ENCODE measurements around the gene ARL10.

Gene ARL10

DNA sequence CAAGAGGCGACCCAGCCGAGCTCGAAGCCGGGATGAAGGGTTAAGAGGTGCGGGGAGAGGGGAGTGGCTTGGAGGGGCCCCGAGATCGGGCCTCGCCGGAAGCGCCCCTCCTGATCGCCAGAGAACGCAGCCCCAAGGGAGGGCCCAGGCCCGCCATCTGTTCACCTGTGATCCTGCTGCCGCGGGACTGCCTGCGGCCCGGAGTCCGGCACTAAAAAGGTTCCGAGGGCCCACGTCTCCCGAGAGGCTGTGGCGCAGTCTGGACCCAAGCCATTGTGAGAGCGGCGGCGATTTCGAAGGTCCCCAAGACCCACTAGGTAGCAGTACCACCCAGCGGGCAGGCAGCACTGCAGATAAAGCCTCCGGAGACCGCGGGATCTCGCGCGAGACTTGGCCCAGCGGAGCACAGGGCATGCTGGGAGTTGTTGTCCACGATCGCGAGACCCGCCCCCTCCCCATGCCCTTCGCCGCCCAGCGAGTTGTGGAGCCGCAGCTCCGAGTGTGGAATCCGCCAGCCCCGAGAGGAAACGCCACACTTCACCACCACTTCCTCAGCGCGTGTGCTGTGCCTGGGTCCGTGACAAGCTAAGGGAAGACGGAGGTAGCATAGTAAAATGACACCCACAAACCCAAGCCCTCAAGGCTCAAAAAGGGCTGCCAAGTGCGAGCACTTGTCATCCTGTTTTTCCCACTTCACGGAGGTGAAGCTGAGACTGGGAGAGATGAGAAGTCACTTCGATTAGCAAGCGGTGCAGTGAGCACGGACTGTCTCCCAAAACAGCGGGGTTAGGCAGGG is 3.7 kb upstream of the ARL10 start, which contains the start of gene KIAA1191:
Gene KIAA1191 (minus strand): TSS at position 328 of the 796 bp plus-strand sequence. CDS start 2,256 bp downstream, outside the sequence.
- DNase-seq (ENCODE audit: insufficient read length, low spot score) (peak; percentile 91), FAIRE-seq (peak; percentile 16)

DNA sequence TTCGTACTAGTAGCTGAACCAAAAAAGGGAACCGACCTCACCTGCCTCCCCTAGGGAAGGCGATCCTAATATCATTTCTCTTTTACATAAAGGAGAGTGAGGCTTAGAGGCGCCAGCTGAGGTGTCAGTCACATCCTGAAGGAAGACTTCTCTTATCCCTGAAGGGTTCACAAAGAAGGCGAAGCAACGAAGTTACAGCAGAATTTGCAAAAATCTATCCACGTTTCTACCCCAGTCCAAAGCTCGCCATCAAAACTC is 3.1 kb upstream of the ARL10 start:
- no peak for DNase-seq (ENCODE audit: insufficient read length, low spot score)
- no peak for FAIRE-seq

DNA sequence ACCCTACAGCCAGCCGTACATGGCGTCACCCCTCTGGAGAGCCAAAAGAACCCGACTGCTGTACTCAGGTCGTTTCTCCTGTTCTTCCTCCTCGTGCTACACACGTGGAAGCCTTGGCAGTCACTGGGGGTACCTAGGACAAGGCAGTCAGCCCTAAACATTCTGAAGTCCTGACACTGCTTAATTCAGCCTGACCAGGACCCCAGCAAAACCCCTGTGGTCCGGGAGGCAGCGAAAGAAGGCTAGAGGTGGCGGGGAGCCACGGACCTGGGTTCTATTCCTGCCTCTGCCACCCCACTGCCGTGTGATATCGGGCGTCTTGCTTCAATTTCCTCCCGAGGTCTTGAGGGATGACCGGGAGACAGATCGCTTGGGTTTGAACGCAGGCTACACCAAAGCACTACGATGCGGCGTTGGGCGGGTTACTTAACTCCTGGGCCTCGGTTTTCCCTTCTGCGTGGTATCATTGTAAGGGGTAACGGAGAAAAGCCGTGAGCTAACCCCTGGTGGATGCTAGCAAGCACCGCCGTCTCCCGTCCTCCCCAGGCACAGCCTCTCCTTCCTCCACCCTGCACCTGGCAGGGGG is 429 bp upstream of the ARL10 start:
- DNase-seq (ENCODE audit: insufficient read length, low spot score) (no peak), FAIRE-seq (no peak)

DNA sequence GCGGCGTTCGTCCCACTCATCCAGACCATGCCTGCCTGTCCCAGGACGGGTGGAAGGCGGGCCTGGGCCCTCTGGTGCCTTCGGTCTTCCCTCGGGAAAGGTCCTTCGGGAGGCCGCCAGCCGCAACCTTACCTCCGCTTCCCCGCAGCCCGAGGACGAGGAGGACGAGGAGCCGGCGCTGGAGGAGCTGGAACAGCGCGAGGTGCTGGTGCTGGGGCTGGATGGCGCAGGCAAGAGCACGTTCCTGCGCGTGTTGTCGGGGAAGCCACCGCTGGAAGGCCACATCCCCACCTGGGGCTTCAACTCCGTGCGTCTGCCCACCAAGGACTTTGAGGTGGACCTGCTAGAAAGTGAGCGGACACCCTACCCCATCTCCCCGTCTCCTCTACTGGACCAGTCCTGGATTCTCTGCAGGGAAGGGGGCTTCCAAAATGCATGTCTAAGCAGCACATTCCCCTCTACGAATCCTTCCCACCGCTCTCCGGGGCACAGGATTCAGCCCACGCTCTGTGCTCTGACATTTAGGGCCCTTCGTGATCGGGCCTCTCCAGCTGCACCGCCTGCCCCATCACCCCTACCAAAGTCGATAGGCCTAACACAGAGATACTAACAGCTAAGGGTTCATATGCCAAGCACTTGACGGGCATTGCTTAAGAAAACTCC is 1.1 kb downstream of the ARL10 start:
- no peak for FAIRE-seq
- DNase-seq (ENCODE audit: insufficient read length, low spot score): no peak

DNA sequence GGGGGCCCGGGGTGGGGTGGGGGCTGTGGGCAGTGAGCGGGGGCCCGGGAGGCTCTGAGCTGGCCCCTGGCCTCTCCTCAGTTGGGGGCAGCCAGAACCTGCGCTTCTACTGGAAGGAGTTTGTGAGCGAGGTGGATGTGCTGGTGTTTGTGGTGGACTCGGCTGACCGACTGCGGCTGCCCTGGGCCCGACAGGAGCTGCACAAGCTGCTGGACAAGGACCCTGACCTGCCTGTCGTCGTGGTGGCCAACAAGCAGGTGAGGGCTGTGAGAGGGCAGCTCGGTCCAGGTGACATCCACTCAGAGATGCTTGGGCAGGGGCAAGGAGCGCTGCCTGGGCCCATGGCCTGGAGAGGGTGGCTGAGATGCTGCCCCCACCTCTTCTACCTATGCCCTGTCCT is 3.4 kb downstream of the ARL10 start:
- DNase-seq (ENCODE audit: insufficient read length, low spot score): no peak
- FAIRE-seq: no peak

DNA sequence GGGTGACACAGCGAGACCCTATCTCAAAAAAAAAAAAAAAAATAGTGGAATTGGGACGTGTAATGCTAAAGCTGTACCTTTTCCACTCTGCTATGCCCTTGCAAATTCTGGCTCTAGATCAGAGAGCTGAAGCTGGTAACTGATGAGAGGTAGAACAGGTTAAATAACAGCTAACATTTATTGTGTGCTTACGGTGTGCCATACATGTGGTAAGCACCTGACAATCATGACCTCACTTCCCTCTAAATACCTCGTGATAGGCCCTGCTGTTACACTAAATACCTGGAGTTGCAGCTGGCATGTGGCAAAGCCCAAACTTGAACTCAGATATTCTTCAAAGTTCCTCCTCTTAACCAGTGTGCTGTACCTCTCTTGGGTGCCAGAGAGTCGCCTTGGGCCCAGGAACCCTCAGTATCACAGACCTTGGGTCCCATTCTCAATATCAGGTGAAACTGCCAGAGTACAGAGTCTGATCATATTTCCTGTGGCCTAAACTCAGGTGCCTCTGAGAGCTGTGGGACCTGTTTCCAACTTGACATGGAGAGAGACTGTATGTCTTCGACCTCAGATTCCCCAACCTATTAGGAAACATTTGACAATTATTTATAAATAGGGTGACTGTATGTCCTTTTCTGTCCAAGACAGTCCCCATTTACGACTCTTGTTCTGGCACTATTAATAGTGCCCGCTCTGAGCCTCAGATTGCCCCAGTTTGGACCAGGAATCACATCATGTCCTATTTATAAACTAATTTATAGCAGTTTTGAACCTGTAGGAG is 4.8 kb downstream of the ARL10 start:
- no peak for FAIRE-seq
- DNase-seq (ENCODE audit: insufficient read length, low spot score): no peak

DNA sequence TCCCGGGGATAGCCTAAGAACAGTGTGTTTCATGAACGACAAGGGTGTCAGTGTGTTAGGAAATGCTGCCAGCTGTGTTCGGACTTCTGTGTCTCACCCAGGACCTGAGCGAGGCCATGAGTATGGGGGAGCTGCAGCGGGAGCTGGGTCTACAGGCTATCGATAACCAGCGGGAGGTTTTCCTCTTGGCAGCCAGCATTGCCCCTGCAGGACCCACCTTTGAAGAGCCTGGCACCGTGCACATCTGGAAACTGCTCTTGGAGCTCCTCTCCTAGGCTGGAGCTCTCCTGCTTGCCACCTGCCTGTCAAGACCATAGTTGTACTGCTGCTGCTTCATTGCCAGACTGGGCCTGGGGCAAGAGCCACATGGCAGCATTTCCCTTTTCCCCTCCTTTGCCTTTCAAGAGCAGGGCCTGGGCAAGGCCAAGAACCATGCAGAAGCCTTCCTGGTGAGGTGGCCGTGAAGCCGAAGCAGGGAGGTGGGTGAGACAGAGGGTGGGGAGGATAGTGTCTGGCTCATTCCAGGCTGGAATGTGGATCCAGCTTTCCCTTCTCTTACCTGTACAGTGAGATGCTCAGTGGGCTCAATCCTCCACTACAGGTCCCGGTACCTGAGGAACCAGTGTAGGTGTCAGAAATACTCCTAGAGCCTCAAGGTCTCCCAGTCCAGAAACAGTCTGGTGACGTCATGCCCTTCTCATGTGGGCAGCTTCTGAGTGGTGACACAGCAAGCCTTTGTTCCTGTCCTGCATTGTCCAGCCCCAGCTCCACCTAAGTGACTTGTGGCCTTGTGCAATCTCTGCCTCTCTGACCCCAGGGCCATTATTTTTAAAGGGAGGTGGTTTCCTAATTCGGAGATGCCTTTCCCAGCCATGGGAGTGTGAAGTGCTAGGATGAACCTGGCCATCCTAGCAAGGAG is 6.6 kb downstream of the ARL10 start:
- no peak for FAIRE-seq
- no peak for DNase-seq (ENCODE audit: insufficient read length, low spot score)

DNA sequence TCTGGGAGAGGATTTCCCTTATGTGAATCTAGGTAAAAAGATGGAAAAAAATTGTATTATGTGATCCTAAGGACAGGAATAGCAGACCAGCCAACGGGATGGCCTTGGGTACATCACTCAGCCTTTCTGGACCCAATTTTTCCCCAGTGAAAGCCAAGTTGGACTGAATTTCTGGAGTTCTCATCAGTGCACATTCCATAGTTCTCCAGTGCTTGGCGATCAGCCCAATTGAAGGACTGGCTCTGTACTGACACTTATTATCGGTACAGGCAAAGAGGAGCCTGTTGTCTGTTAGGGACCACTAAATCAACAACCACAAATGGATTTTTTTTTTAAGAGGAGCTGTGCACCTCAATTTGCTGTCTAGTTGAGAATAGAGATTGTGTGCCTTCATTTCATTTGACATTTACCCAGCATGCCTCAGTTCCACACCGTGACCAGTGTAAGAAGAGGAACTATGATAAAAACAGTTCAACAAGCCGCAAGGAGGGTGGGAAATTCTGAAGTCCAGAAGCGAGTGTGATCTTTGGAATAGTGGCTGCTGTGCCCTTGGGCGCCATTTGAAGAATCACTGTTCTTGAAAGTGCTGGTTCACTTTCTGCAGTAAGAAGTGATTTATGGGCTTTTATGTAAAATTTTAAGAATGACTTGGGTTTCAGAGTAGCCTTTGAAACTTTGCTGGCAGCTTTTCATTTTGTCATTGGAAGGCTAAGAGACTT is 8.0 kb downstream of the ARL10 start:
- DNase-seq (ENCODE audit: insufficient read length, low spot score) (no peak), FAIRE-seq (no peak)

GRCh38 chr5:176379881-176380280 is 14.6 kb downstream of the ARL10 start:
- DNase-seq (ENCODE audit: insufficient read length, low spot score) (no peak), FAIRE-seq (no peak)

DNA sequence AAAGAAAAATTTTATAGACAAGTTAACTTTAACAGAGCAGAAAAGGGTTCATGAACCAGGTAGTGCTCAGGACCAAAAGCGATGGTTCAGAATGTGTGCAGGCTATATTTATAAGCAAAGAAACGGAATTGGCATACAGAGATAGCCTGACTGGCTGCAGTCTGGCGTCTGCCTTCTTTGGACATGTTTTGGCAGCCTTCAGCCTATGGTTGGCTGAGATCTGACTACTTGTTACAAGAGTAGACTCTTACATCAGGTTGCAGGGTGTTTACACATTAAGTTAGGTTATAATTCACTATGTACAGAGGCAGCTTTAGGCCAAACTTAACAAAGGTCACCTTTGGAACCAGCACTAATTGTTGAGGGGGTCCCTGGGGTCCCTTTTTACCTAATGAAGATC is 16.1 kb downstream of the ARL10 start:
- DNase-seq (ENCODE audit: insufficient read length, low spot score) (no peak), FAIRE-seq (no peak)

- no peak for FAIRE-seq
- no peak for DNase-seq (ENCODE audit: insufficient read length, low spot score)
Measured at GRCh38 chr5:176381979-176382378, 16.7 kb downstream of the ARL10 start.

- no peak for DNase-seq (ENCODE audit: insufficient read length, low spot score)
- FAIRE-seq: no peak
Measured at GRCh38 chr5:176382721-176383120, 17.4 kb downstream of the ARL10 start.

DNA sequence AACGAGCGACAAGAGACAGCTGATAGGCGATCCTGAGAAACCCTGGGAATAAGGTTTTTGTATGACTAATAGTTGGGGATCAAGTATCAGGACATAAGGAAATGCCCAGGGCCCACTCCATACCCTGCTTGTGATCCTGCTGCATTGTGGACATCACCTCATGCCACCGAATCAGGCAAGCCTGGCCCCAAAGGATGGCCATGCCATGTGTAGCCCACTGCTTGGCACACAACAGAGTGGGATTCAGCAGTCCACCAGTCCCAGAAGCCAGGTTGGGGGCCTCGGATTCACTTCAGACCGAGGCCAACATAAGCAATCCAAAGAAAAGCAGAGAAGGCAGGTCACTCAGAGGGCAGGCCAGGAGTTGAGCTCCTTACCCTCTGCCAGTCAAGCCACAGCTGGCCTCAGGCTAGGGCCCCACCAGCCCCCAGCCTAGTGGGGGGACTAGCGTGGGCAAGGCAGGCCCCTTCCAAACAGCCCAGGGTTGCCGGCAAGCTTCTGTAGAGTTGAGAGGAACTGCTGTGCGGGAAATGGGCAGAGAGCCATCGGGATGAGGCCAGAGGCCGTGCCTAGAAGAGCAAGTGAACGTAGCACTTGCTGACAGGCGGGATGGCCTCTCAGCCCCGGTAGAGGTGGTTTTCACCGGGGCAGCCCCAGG is 18.1 kb downstream of the ARL10 start:
- FAIRE-seq: no peak
- DNase-seq (ENCODE audit: insufficient read length, low spot score): no peak

DNA sequence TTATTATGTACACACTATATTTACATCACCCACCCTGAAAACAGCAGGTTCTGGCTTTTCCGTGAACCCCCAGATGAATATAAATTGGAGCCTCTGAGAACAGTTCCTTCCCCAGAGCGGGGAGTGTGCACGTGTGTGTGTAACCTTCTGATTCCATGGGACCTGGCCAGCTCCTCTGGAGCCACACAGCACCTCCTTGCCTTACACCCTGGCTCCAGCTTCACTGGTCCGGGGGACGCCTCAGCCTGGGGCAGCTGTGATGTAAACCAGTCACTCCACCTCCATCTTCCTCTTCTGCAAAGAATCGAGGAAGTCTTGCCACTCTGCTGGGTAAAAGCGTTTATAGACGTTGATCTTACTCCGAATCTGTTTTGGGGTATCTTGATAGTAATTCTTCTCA is 18.7 kb downstream of the ARL10 start:
- DNase-seq (ENCODE audit: insufficient read length, low spot score): no peak
- no peak for FAIRE-seq

- DNase-seq (ENCODE audit: insufficient read length, low spot score) (no peak), FAIRE-seq (no peak)
Measured at GRCh38 chr5:176384366-176384930, 19.2 kb downstream of the ARL10 start.

GRCh38 chr5:176384991-176385390 is 19.7 kb downstream of the ARL10 start:
- FAIRE-seq (no peak), DNase-seq (ENCODE audit: insufficient read length, low spot score) (no peak)

DNA sequence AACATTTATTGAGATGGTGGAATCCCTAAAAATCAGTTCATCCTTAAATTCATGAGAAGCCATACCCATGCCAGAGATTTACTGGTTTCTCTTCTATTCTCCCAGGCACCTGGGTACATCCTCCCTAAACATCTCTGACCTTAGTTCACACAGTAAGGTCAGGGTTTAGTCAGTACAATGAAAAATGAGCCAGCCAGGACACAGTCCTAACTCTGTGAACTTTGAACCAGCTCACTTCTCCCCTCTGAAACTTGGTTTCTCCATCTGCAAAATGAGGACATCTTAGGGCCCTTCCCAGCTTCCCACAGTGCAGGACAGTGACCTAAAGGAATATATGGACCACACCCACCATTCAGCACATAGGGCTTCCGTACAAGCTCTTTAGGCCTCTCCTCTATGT is 21.2 kb downstream of the ARL10 start:
- FAIRE-seq: no peak

DNA sequence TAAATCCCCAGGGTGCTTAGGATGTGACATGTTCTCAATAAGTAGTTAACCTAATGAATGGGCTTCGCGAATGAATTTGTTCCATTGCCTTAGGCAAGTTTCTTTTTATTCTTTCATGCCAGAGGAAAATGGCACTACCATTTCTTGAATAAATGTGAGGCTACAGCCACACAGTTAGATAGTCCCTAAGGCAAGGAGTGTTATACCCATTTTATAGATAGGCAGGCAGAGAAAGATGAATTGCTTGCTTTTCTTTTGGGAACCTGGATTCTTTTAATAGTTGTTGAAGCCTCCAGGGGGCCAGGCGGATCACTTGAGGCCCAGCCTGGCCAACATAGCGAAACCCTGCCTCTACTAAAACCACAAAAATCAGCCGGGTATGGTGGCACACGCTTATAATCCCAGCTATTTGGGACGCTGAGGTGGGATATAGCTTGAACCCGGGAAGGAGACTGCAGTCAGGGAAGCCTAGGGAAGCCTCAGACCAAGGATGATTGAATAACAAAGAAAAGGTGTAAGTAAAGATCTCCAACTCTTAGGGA is 22.2 kb downstream of the ARL10 start:
- no peak for DNase-seq (ENCODE audit: insufficient read length, low spot score)
- no peak for FAIRE-seq

More for the DNA sequence above, 21.2 kb downstream of the ARL10 start:
- no peak for DNase-seq (ENCODE audit: insufficient read length, low spot score)
